ENCODE measurements around the gene PPM1L.

GRCh38 chr3:160757233-160758106 is 1.4 kb downstream of the PPM1L start:
- TF ChIP-seq POLR2A (IDR thresholded peaks at IDR 0.05): no peak
- TF ChIP-seq CTCF (IDR thresholded peaks at IDR 0.05): no peak

All from vagina (tissue), 2 donors.